ENCODE results near the gene DCUN1D2. TPM values are rescaled to one million over a fixed set of nuclear protein-coding genes. Genes with fewer than 3 reads are reported as not detected.
"Not testable (repeated sequence)": the region's sequence is repeated elsewhere in the genome, so short reads cannot be mapped to it uniquely, and the experiment has no call there.

DCUN1D2 gene
- total RNA-seq = 16.0 TPM

DNA sequence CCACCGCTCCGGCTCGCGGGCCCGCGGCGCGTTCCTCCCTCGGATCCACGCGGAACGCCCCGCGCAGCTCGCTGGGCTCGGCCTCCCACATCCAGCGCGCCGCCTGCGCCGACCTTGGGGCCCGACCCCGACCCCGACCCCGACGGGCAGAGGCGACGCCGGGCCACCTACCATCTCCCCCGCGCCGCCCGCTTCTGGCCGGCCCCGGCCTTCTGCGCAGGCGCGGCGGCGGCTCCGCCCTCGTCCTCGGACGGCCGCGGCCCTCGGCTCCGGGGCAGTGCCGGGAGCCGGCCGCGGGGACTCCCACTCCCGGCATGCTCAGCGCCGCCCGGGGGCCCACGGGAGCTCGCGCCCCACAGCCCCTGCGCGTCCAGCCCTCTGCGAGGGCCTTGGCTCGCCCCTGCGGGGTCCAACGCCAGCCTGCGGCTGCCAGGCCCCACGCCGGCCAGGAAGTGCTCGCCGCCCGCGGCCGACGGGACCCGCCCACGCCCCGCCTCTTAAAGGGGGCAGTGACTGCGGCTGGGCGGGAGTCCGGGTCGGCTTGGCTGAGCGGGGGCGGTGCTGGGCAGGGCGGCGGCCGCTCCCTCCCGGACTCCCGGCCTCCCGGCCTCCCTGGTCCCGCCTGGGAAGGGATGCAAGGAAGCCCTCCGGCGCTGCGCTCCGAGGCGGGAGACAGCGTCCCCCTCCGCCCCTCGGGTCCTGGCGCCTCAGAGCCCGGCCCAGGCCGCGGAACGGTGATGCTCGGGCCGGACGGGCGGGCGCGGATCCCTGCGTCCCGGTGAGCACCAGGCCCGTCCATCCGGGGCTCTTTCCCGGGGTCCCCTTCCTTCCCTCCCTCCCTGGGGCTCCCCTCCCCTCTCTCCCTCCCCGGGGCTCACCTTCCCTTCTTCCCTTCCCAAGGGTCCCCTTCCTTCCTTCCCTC lies at the start of gene DCUN1D2:
TSS of gene DCUN1D2 (minus strand) at position 216 of the 922 bp plus-strand sequence. CDS start at position 174, 42 bp downstream.
- peak; percentile 94 for DNase-seq (ENCODE audit: low spot score)

DNA sequence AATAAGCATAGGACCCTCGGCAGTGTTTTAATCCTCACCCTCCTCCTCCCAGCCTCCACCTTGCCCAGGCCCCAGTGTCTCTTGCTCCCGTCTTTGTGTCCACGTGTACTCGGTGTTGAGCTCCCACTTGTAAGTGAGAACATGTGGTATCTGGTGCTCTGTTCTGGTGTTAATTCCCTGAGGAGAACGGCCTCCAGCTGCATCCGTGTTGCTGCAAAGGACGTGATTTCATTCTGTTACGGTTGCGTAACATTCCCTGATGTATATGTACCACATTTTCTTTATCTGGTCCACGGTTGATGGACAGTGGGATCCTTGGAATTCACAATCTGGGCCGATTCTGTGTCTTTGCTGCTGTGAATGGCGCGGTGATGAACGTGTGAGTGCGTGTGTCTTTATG lies 49.3 kb upstream of the DCUN1D2 start:
- DNase-seq (ENCODE audit: low spot score) = no peak

GRCh38 chr13:113539176-113539575 lies 48.7 kb upstream of the DCUN1D2 start:
- DNase-seq (ENCODE audit: low spot score) = no peak

DNA sequence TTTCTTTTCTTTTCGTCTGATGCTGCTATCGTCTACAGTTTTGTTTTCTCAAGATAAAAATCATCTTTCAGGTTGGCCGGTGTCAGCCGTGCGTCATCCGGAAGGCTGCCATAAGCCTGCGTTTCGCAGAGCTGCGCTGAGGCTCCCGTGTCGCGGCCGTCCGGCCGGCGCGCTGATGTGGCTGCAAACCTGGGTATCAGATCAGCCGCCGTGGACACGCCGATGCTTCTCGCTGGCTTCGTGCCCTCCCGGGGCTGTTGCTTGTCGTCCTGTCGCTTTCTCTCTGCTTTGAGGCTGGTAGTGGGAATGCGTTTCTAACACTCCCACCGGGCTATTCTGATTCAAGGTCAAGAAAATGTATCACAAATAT lies 48.2 kb upstream of the DCUN1D2 start:
- DNase-seq (ENCODE audit: low spot score) = no peak

GRCh38 chr13:113537909-113538688 lies 47.6 kb upstream of the DCUN1D2 start:
- no peak for DNase-seq (ENCODE audit: low spot score)

- DNase-seq (ENCODE audit: low spot score) = no peak
These were observed 46.7 kb upstream of the DCUN1D2 start for GRCh38 chr13:113537205-113537604.

GRCh38 chr13:113536461-113537110 lies 46.1 kb upstream of the DCUN1D2 start:
- no peak for DNase-seq (ENCODE audit: low spot score)

- no peak for DNase-seq (ENCODE audit: low spot score)
These were observed 44.9 kb upstream of the DCUN1D2 start for GRCh38 chr13:113535381-113535781.

DNA sequence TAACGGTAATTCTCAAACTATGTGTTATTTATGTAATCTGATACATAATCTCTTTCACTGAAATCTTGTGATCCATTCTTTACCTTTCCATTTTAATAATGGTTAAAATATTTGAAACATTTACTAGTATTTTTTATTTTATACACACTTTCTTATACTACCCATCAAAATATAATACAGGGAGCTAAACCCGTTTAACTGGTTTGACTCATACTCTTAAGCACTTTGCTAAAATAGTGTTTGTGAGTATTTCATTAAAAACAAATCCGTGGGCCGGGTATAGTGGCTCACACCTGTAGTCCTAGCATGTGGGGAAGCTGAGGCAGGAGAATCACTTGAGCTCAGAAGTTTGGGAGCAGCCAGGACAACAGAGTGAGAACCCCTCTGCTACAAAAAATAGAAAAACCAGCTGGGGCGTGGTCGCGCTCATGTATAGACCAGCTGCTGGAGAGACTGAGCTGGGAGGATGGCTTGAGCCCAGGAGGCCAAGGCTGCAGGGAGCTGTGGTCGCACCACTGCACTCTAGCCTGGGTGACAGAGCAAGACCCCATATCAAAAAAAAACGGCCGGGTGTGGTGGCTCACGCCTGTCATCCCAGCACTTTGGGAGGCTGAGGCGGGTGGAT lies 43.8 kb upstream of the DCUN1D2 start:
- no peak for DNase-seq (ENCODE audit: low spot score)

GRCh38 chr13:113533161-113533840 lies 42.8 kb upstream of the DCUN1D2 start:
- no peak for DNase-seq (ENCODE audit: low spot score)

- no peak for DNase-seq (ENCODE audit: low spot score)
These were observed 41.8 kb upstream of the DCUN1D2 start for GRCh38 chr13:113532156-113532806.

- no peak for DNase-seq (ENCODE audit: low spot score)
These were observed 40.7 kb upstream of the DCUN1D2 start for GRCh38 chr13:113531041-113531873.

- no peak for DNase-seq (ENCODE audit: low spot score)
These were observed 38.3 kb upstream of the DCUN1D2 start for GRCh38 chr13:113528813-113529180.

GRCh38 chr13:113528101-113528812 lies 37.7 kb upstream of the DCUN1D2 start:
- no peak for DNase-seq (ENCODE audit: low spot score)

DNA sequence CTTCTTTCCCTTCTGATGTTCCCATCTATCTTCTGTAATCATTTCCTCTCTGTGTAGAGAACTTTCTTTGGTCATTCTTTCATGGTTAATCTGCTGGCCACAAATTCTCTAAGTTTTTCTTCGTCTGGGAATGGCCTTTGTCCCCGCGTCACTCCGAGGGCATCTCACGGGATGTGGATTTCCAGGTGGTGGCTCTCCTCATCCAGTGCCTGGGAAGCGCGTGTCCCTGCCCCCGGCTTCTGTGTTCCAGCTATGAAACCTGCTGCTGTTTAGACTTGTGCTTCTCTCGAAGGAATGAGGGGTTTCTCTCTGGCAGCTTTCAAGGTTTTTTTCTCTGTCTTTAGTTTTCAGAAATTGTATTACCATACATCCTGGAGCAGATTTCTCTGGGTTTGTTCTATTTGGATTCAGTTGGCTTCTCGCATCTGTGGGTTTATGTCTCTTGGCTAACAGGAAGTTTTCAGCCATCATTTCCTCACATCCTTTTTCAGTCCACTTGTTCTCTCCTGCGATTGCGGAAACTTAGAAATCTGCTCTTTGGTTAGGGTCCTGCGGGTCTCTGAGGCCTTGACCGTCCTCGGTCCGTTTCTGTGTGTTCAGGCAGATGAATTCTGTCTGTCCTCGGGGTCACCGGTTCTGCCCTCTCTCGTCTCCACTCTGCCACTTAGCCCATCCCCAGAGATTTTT lies 36.9 kb upstream of the DCUN1D2 start:
- DNase-seq (ENCODE audit: low spot score) = no peak

- DNase-seq (ENCODE audit: low spot score) = no peak
These were observed 36.1 kb upstream of the DCUN1D2 start for GRCh38 chr13:113526466-113527220.

DNA sequence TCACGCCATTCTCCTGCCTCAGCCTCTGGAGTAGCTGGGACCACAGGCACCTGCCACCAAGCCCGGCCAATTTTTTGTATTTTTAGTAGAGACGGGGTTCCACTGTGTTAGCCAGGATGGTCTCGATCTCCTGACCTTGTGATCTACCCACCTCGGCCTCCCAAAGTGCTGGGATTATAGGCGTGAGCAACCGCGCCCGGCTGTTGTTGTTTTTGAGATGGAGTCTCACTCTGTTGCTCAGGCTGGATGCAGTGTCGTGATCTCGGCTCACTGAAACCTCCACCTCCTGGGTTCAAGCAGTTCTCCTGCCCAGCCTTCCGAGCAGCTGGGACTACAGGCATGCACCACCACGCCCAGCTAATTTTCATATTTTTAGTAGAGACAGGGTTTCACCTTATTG lies 31.9 kb upstream of the DCUN1D2 start:
- not testable (repeated sequence) for DNase-seq (ENCODE audit: low spot score)

- DNase-seq (ENCODE audit: low spot score) = no peak
These were observed 30.1 kb upstream of the DCUN1D2 start for GRCh38 chr13:113520571-113520970.

Data from mucosa of gallbladder (tissue), 1 donor.